GDM1 (cell line): ENCODE measurements around the gene SCLT1.

Experiments used
- DNase-seq: peaks from one replicate; lab custom pipeline; 2025; lab: John Stamatoyannopoulos, UW

Gene SCLT1

DNA sequence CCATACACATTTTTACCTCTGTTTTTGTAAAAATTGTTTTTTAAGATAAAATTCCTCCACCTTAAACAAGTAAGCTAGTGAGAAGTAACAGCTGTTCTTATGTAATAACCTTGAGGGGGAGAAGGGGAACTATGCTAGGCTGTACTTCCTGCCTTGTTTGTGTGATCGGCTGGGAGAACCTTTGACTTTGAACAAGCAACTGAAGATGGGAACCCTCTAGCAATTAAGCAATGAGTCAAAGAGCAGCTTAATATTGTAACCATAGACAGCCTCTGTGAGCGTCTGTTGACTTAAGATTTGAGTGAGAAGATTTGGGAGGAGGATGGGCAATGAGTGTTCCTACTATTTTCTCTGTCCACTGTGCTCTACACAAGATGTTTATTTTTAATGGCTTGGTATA lies 135.1 kb downstream of the SCLT1 start:
- no peak for DNase-seq

DNA sequence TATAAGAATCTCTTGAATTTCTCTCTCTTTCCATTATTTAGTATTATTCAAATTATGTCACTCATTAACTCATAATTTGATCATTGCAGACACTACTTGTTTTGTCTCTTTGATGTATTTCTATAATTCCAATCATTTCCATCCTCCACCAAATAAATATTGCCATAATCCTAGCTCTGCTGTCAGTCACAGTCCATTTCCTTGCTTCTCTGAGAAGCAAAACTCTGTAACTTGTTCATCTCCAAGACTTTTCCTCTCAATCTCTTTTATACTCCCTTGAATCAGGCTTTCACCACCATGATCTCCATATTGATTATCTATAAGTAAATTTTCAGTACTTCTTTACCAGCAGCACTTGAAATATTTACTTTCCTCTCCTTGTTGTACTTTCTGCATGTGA lies 135.9 kb downstream of the SCLT1 start:
- DNase-seq = no peak

DNA sequence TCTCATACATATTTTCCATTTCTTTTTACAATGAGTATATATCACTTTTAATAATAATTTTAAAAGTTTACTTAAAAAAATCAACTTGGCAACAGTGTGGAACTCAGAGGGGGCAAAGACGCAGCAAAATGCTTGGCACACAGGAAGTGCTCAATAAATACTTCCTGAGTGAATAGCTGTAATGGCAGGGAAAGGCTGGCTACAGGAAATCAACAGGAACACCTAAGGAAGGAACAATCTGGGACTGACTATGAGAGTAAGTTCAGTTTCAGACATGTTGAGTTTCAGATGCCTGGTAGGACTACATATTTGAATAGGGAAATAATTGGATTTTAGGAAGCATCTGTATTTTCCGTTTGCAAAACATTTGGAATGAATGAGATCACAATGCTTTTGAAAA lies 137.6 kb downstream of the SCLT1 start:
- no peak for DNase-seq

DNA sequence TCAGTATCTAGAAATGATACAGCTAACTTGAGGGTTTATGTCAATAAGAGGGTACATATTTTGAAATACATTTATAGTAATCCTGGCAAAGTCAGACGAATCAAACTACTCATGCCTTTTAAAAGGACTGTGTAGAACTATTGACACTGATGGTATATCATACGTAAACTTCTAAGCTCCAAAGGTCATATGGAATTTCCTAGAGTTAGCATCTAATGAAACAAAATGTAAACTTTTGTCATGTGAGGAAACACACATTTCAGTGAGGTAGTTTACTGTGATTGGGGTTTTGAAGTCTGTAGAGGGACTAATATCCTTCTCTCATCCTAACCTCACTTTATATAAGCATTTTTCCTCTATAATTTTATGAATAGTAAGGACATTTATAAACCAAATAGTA lies 138.4 kb downstream of the SCLT1 start:
- no peak for DNase-seq

DNA sequence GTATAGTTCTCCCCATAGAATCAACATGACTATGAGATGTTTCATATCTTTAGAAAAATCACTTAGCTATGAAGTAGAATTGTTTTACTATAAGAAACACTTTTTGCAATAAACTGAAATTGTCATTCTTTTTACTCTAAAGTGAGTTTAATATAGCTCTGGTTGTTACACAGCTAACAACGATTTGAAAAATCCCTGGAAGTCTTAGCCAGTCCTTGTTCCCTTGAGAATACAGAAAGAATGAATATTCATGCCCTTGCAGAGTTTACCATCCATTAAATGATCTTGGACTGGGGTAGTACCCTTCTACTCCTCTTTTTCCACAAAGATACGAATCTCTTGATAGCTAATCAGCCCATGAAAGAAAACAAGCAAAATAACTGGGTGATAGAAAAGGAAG lies 142.0 kb downstream of the SCLT1 start:
- DNase-seq = no peak

DNA sequence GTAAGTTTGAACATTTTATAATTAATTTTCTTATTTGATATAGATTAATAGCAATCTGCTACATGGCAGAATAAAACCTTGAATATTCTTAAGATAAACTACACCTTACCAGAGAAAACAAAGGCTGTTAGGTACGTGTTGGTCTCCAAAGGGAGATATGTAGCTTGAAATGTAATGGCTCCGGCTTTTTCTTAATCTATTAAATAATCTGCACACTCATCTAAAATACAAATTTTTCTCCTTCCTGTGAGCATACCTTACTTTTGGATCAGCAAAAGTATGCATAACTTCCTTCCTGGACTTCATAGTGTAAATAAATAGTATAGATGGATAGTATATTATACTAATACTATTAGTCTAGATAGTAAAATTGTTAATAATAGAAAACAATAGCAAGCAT lies 142.5 kb downstream of the SCLT1 start:
- no peak for DNase-seq

GRCh38 chr4:128946916-128947315 lies 146.4 kb downstream of the SCLT1 start:
- no peak for DNase-seq

GRCh38 chr4:128942607-128943006 lies 150.7 kb downstream of the SCLT1 start:
- no peak for DNase-seq

- no peak for DNase-seq
Measured at GRCh38 chr4:128940971-128941370, 152.4 kb downstream of the SCLT1 start.

- DNase-seq = no peak
Measured at GRCh38 chr4:128930051-128930450, 163.3 kb downstream of the SCLT1 start.

DNA sequence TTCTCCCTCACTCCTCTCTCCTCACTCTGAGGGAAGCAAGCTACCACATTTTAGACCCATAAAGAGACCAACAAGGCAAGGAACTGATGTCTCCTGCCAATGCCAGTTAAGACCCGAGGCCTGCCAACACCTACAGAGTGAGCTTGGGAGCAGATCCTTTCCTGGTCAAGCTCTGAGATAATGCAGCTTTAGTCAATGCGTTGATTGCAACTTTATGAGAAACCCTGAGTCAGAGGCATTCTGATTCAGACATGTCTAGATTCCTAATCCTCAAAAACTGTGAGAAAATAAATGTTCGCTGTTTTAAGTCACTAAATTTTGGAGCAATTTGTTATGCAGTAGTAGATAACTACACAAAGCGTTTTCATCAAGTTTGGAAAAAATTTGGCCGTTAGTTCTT lies 168.4 kb downstream of the SCLT1 start:
- DNase-seq = no peak

- no peak for DNase-seq
Measured at GRCh38 chr4:128921954-128922353, 171.4 kb downstream of the SCLT1 start.

- peak; percentile 19 for DNase-seq
Measured at GRCh38 chr4:128917781-128918180, 175.6 kb downstream of the SCLT1 start.

GRCh38 chr4:128916832-128917231 lies 176.5 kb downstream of the SCLT1 start:
- peak; percentile 88 for DNase-seq

DNA sequence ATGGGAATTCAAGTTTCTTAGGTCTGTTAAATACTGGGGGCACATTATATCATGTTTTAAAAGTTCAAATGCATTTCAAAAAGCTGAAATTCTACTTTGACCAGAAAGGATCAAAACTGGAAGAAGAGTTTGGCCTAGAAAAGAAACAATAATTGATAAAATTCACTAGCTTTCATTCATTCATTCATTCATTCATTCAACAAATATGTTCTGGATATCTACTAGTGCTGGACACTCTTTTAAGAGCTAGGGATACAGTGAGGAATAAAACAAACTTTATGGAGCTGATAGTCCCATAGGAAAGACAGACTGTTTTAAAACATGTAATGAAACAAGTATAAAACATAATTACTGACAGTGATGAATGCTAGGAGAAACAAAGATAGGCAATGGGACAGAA lies 177.8 kb downstream of the SCLT1 start:
- no peak for DNase-seq

DNA sequence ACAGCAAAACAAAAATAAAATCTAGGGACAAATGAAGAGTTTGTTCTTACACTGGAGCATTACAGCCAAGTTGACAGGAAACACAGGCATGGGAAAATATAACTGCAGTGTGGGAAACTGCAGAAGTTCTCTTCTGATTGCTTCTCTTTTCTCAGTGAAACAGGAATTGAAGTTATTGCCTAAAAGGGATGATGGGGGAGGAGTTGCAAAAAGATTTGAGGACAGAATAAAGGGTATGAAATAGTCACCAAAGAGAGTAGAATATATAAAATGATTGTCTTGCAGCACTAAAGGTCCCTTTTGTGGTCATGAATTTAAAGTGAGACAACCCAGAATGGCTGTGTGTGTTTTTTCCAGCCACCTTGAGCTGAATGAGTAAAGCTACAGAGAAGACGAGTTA lies 180.1 kb downstream of the SCLT1 start:
- DNase-seq = peak; percentile 16

GRCh38 chr4:128908735-128909134 lies 184.6 kb downstream of the SCLT1 start:
- DNase-seq = no peak

DNA sequence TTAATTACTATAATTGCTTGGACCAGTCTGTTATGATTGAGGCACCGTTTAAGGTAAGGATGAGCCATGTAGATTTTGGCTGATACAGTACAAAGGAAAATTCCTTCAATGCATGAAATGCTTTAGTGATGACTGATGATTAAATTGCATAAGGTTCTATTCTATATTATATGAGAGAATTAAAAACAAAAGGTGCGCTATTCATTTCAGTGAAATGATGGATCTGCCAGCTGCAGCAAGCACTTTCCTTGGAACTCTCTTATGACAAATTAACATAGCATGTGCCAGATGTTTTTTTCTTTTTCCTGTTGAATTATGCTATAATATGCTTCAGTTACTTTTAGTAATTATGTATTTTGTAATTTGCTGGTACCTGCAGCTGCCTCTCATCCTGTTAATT lies 185.4 kb downstream of the SCLT1 start:
- DNase-seq = no peak

- DNase-seq = no peak
Measured at GRCh38 chr4:128906581-128906980, 186.8 kb downstream of the SCLT1 start.

GRCh38 chr4:128904821-128905220 lies 188.5 kb downstream of the SCLT1 start:
- DNase-seq = no peak

- DNase-seq = no peak
Measured at GRCh38 chr4:128880662-128881061, 212.7 kb downstream of the SCLT1 start.

GRCh38 chr4:128879971-128880370 lies 213.4 kb downstream of the SCLT1 start:
- DNase-seq = no peak

DNA sequence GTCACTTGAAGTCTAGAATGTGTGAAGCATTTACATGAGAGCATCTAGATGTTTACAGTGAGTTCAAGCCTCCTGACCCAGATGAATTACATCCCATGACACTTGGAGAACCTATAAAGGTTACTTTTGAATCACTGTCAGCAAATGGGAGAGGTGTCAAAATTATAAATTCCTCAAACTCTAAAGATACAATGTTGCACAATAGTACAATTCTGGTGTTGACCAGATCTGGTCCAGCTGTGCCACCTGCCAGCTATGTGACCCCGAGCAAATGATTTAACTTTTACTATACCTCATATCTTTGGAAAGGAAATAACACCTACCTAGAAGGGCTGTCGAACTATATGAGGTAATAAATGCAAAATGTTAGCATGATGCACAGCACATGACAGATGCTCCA lies 214.1 kb downstream of the SCLT1 start:
- DNase-seq = no peak

DNA sequence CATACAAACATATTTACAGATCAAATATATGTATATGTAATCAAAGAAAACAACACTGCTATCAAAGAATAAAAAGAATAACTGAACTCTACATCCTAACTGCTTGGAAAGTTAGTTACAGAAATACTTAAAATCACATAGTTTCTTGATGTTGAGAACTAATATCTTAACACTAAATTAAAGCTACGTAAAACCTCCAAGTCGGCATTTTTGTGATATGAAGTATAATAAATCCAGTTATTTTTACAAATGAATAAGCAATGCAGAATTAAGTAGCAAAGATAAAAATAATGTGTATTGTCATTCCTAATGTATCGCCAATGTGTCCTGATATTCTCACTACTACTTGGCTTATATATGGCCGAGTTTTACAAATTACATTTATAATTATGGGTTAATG lies 215.4 kb downstream of the SCLT1 start:
- DNase-seq = no peak

GRCh38 chr4:128876200-128876599 lies 217.1 kb downstream of the SCLT1 start:
- no peak for DNase-seq
